ENCODE data around the gene KCTD2. TPM values are rescaled to one million over a fixed set of nuclear protein-coding genes. Genes with fewer than 3 reads are reported as not detected.

KCTD2 gene
- total RNA-seq, 1 donor, result 22.5 TPM

GRCh38 chr17:75090871-75091854 lies 44.1 kb downstream of the KCTD2 start:
- no peak for TF ChIP-seq CTCF (IDR thresholded peaks at IDR 0.05; ENCODE audit: insufficient read depth, low read depth, low read length)
- H3K4me3 ChIP-seq (ENCODE audit: low read depth, low read length), result peak overlapping the region; percentile 25
- DNase-seq (ENCODE audit: low read depth), result no peak

- TF ChIP-seq CTCF (IDR thresholded peaks at IDR 0.05; ENCODE audit: insufficient read depth, low read depth, low read length), result no peak
- H3K4me3 ChIP-seq (ENCODE audit: low read depth, low read length), result peak overlapping the region; percentile 25
- no peak for DNase-seq (ENCODE audit: low read depth)
Measured at GRCh38 chr17:75091855-75092327, 44.9 kb downstream of the KCTD2 start.

- no peak for TF ChIP-seq CTCF (IDR thresholded peaks at IDR 0.05; ENCODE audit: insufficient read depth, low read depth, low read length)
- H3K4me3 ChIP-seq (ENCODE audit: low read depth, low read length), result no peak overlapping the region
- no peak for DNase-seq (ENCODE audit: low read depth)
Measured at GRCh38 chr17:75093548-75094158, 46.6 kb downstream of the KCTD2 start.

GRCh38 chr17:75094871-75095399 lies 47.9 kb downstream of the KCTD2 start:
- no peak for DNase-seq (ENCODE audit: low read depth)
- no peak for TF ChIP-seq CTCF (IDR thresholded peaks at IDR 0.05; ENCODE audit: insufficient read depth, low read depth, low read length)
- H3K4me3 ChIP-seq (ENCODE audit: low read depth, low read length), result no peak overlapping the region

GRCh38 chr17:75096082-75096625 lies 49.1 kb downstream of the KCTD2 start:
- no peak overlapping the region for H3K4me3 ChIP-seq (ENCODE audit: low read depth, low read length)
- DNase-seq (ENCODE audit: low read depth), result peak; percentile 76
- no peak for TF ChIP-seq CTCF (IDR thresholded peaks at IDR 0.05; ENCODE audit: insufficient read depth, low read depth, low read length)

- no peak for DNase-seq (ENCODE audit: low read depth)
- no peak for TF ChIP-seq CTCF (IDR thresholded peaks at IDR 0.05; ENCODE audit: insufficient read depth, low read depth, low read length)
- no peak overlapping the region for H3K4me3 ChIP-seq (ENCODE audit: low read depth, low read length)
Measured at GRCh38 chr17:75097865-75098264, 50.8 kb downstream of the KCTD2 start.

Data from fibroblast of villous mesenchyme (primary cell).